ENCODE data around the gene TRAPPC10. TPM values are rescaled to one million over a fixed set of nuclear protein-coding genes. Genes with fewer than 3 reads are reported as not detected.

The TRAPPC10 gene
- total and polyA plus RNA-seq, 9 of the 15 experiments (the other 6 are each of a cell fraction or from before 2014, with no cell fraction given) = 1.1 to 33.8 (median 24.3) TPM

DNA sequence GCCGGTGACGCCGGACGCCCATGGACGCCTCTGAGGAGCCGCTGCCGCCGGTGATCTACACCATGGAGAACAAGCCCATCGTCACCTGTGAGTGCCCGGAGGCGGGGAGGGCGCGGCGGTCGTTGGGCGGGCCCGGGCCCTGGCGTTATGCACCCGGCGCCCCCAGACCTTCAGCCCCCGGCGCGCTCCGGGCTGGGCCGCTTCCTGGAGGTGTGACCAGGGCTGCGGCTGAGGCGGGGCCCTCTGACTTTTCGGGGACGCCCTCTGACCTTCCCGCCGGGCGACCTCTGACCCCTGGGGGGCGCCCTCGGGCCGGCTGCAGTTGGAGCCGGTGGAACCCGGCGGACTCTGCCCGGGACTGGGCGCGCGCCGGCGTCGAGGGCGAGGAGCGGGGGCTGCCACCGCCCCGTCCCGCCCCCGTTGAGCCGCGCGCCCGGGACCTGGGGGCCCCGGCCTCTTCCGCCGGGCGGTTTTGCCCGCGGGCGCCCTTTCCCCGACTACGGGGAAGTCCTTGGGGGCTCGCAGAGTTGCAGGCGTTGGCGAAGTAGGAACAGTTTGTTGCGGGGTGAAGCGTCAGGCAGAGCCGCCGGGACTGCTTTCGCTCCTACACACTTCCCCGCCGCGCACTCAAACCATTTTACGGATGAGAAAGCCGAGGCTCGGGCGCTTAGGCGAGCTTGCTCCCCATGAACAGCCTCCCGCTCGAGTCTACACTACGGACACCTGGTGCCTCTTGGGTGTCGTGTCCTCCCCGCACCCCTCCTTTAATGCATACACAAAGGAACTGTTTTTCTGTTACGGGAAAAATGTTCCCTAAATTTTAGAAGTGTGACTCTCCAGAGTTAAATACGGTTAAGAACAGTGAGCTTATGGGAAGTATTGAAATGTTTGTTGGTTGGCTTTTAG lies 618 bp downstream of the TRAPPC10 start (continued):
- TF ChIP-seq HMG20A (CRISPR knock-in tag; conservative IDR thresholded peaks at IDR 0.05) = no peak
- TF ChIP-seq ARHGAP35 (IDR thresholded peaks at IDR 0.05; ENCODE audit: partially characterized antibody) = no peak
- TF ChIP-seq RBBP5 (IDR thresholded peaks at IDR 0.05; ENCODE audit: borderline replicate concordance, insufficient read depth, low read length, poor library complexity, severe bottlenecking) = peak; percentile 97
- TF ChIP-seq, protein P1, sequence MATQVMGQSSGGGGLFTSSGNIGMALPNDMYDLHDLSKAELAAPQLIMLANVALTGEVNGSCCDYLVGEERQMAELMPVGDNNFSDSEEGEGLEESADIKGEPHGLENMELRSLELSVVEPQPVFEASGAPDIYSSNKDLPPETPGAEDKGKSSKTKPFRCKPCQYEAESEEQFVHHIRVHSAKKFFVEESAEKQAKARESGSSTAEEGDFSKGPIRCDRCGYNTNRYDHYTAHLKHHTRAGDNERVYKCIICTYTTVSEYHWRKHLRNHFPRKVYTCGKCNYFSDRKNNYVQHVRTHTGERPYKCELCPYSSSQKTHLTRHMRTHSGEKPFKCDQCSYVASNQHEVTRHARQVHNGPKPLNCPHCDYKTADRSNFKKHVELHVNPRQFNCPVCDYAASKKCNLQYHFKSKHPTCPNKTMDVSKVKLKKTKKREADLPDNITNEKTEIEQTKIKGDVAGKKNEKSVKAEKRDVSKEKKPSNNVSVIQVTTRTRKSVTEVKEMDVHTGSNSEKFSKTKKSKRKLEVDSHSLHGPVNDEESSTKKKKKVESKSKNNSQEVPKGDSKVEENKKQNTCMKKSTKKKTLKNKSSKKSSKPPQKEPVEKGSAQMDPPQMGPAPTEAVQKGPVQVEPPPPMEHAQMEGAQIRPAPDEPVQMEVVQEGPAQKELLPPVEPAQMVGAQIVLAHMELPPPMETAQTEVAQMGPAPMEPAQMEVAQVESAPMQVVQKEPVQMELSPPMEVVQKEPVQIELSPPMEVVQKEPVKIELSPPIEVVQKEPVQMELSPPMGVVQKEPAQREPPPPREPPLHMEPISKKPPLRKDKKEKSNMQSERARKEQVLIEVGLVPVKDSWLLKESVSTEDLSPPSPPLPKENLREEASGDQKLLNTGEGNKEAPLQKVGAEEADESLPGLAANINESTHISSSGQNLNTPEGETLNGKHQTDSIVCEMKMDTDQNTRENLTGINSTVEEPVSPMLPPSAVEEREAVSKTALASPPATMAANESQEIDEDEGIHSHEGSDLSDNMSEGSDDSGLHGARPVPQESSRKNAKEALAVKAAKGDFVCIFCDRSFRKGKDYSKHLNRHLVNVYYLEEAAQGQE (IDR thresholded peaks at IDR 0.05; ENCODE audit: borderline replicate concordance) = peak; percentile 99
- TF ChIP-seq, protein P1 (CRISPR knock-in tag; IDR thresholded peaks at IDR 0.05; ENCODE audit: low read depth) = peak; percentile 57; the same call in 1 of the 2 replicates
- no peak for TF ChIP-seq TCF7L2 (IDR thresholded peaks at IDR 0.05; ENCODE audit: low read depth, low read length)
- TF ChIP-seq, protein P2, sequence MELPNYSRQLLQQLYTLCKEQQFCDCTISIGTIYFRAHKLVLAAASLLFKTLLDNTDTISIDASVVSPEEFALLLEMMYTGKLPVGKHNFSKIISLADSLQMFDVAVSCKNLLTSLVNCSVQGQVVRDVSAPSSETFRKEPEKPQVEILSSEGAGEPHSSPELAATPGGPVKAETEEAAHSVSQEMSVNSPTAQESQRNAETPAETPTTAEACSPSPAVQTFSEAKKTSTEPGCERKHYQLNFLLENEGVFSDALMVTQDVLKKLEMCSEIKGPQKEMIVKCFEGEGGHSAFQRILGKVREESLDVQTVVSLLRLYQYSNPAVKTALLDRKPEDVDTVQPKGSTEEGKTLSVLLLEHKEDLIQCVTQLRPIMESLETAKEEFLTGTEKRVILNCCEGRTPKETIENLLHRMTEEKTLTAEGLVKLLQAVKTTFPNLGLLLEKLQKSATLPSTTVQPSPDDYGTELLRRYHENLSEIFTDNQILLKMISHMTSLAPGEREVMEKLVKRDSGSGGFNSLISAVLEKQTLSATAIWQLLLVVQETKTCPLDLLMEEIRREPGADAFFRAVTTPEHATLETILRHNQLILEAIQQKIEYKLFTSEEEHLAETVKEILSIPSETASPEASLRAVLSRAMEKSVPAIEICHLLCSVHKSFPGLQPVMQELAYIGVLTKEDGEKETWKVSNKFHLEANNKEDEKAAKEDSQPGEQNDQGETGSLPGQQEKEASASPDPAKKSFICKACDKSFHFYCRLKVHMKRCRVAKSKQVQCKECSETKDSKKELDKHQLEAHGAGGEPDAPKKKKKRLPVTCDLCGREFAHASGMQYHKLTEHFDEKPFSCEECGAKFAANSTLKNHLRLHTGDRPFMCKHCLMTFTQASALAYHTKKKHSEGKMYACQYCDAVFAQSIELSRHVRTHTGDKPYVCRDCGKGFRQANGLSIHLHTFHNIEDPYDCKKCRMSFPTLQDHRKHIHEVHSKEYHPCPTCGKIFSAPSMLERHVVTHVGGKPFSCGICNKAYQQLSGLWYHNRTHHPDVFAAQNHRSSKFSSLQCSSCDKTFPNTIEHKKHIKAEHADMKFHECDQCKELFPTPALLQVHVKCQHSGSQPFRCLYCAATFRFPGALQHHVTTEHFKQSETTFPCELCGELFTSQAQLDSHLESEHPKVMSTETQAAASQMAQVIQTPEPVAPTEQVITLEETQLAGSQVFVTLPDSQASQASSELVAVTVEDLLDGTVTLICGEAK (IDR thresholded peaks at IDR 0.05) = peak; percentile 79
- TF ChIP-seq, protein P2 (CRISPR knock-in tag; IDR thresholded peaks at IDR 0.05) = no peak
- no peak for TF ChIP-seq CBFA2T2 (conservative IDR thresholded peaks at IDR 0.05)
- 0 out of 2 replicates have a peak, but pooled peaks have one; percentile 36 for TF ChIP-seq FOXJ2 (tag; IDR thresholded peaks at IDR 0.05)

Measured in K562 (cell line).